Activated CD4-positive, alpha-beta T cell treated with anti-CD3 and anti-CD28 coated beads, Interleukin-2, amount 10 ng/mL, durations not matched to agents 24 days and 14 days (primary cell): ENCODE data around the gene PGAP6. TPM values are rescaled to one million over a fixed set of nuclear protein-coding genes. Genes with fewer than 3 reads are reported as not detected.
A peak's percentile ranks its signal among the peaks of the same experiment; 100 is the strongest.

Source experiments
- DNase-seq: peaks from one replicate; pipeline ENCODE4 v3.0.0; 2022
- H3K27ac Mint-ChIP-seq: one replicate; pipeline ENCODE4 v1.8.0; 2022; ENCODE audit warnings: mild to moderate bottlenecking, mixed read lengths
- H3K27me3 Mint-ChIP-seq: one replicate; pipeline ENCODE4 v1.8.0; 2022; ENCODE audit warnings: mixed read lengths
- H3K36me3 Mint-ChIP-seq: one replicate; pipeline ENCODE4 v1.8.0; 2022; ENCODE audit warnings: low read depth, mild to moderate bottlenecking, mixed read lengths
- H3K4me1 Mint-ChIP-seq: one replicate; pipeline ENCODE4 v1.8.0; 2021; ENCODE audit warnings: mixed read lengths
- H3K4me3 Mint-ChIP-seq: one replicate; pipeline ENCODE4 v1.8.0; 2022; ENCODE audit warnings: mild to moderate bottlenecking, moderate library complexity, mixed read lengths
- H3K9me3 Mint-ChIP-seq: one replicate; pipeline ENCODE4 v1.8.0; 2021; ENCODE audit warnings: mixed read lengths
- intact Hi-C: fragments of 100-400 bp; cut with micrococcal nuclease; formaldehyde crosslinking; loops from one replicate; pipeline ENCODE4 v1.15.1; 2023
- total RNA-seq: library from RNA; stranded (reverse); gene quantifications from 2 replicates; pipeline ENCODE4 v1.2.3, GENCODE V29; 2022

The PGAP6 gene
- total RNA-seq, 1 donor from 2014 or later = 37.8 TPM

GRCh38 chr16:414395-415169, 32.8 kb upstream of the PGAP6 start:
- no peaks in the 10 kb centered on the region for H3K27me3 Mint-ChIP-seq
- no peaks in the 10 kb centered on the region for H3K9me3 Mint-ChIP-seq
- H3K36me3 Mint-ChIP-seq = no peaks in the 10 kb centered on the region
- intact Hi-C loops = no loop called here
- H3K4me3 Mint-ChIP-seq = no peak overlapping the region
- no peak overlapping the region for H3K27ac Mint-ChIP-seq
- DNase-seq = no peak
- no peaks in the 10 kb centered on the region for H3K4me1 Mint-ChIP-seq

GRCh38 chr16:411576-412265, 29.9 kb upstream of the PGAP6 start:
- intact Hi-C loops = no loop called here
- Mint-ChIP-seq H3K27me3 (no peaks in the 10 kb centered on the region), H3K4me3 (no peak overlapping the region), H3K36me3 (no peaks in the 10 kb centered on the region), H3K27ac (no peak overlapping the region), H3K9me3 (no peaks in the 10 kb centered on the region), H3K4me1 (no peaks in the 10 kb centered on the region)
- DNase-seq = no peak

GRCh38 chr16:410516-411178, 28.9 kb upstream of the PGAP6 start:
- DNase-seq = no peak
- Mint-ChIP-seq H3K36me3 (no peaks in the 10 kb centered on the region), H3K4me1 (no peaks in the 10 kb centered on the region), H3K4me3 (no peak overlapping the region), H3K27ac (no peak overlapping the region), H3K27me3 (no peaks in the 10 kb centered on the region), H3K9me3 (no peaks in the 10 kb centered on the region)
- intact Hi-C loops = no loop called here

GRCh38 chr16:407253-407652, 25.5 kb upstream of the PGAP6 start:
- intact Hi-C loops = no loop called here
- no peak overlapping the region for H3K4me3 Mint-ChIP-seq
- no peak overlapping the region for H3K27ac Mint-ChIP-seq
- H3K9me3 Mint-ChIP-seq = no peaks in the 10 kb centered on the region
- H3K36me3 Mint-ChIP-seq = no peaks in the 10 kb centered on the region
- DNase-seq = no peak
- no peaks in the 10 kb centered on the region for H3K27me3 Mint-ChIP-seq
- H3K4me1 Mint-ChIP-seq = no peaks in the 10 kb centered on the region

GRCh38 chr16:405548-406506, 24.0 kb upstream of the PGAP6 start:
- no peaks in the 10 kb centered on the region for H3K4me1 Mint-ChIP-seq
- DNase-seq = no peak
- no peaks in the 10 kb centered on the region for H3K9me3 Mint-ChIP-seq
- no peaks in the 10 kb centered on the region for H3K36me3 Mint-ChIP-seq
- no peaks in the 10 kb centered on the region for H3K27me3 Mint-ChIP-seq
- intact Hi-C loops = no loop called here
- no peak overlapping the region for H3K4me3 Mint-ChIP-seq
- H3K27ac Mint-ChIP-seq = no peak overlapping the region

- no peak for DNase-seq
- H3K9me3 Mint-ChIP-seq = no peaks in the 10 kb centered on the region
- no peaks in the 10 kb centered on the region for H3K27me3 Mint-ChIP-seq
- peaks cover 7% of the 10 kb centered on the region for H3K4me1 Mint-ChIP-seq
- no peak overlapping the region for H3K27ac Mint-ChIP-seq
- intact Hi-C loops = no loop called here
- no peak overlapping the region for H3K4me3 Mint-ChIP-seq
- H3K36me3 Mint-ChIP-seq = no peaks in the 10 kb centered on the region
Observed at GRCh38 chr16:404971-405486, 23.3 kb upstream of the PGAP6 start.

GRCh38 chr16:401468-402348, 19.9 kb upstream of the PGAP6 start, which contains the start of gene DECR2:
DECR2 (plus strand) TSS chr16:401885; CDS start chr16:401964, 79 bp downstream.
- no peaks in the 10 kb centered on the region for H3K36me3 Mint-ChIP-seq
- H3K4me3 Mint-ChIP-seq = peak within 1 kb of the TSS; percentile 84
- DNase-seq = peak; percentile 98
- intact Hi-C loops = loop anchor here (2.0 kb wide), 1 partner anchor 19 kb away; no protein-coding TSS in a partner anchor
- no peaks in the 10 kb centered on the region for H3K9me3 Mint-ChIP-seq
- peaks cover 11% of the 10 kb centered on the region for H3K4me1 Mint-ChIP-seq
- H3K27ac Mint-ChIP-seq = peak within 1 kb of the TSS; percentile 84
- H3K27me3 Mint-ChIP-seq = peaks cover 1% of the 10 kb centered on the region

GRCh38 chr16:400061-400591, 18.3 kb upstream of the PGAP6 start:
- H3K27ac Mint-ChIP-seq = no peak overlapping the region

GRCh38 chr16:399340-400019, 17.7 kb upstream of the PGAP6 start:
- peaks cover 9% of the 10 kb centered on the region for H3K27me3 Mint-ChIP-seq
- H3K36me3 Mint-ChIP-seq = no peaks in the 10 kb centered on the region
- H3K4me1 Mint-ChIP-seq = peaks cover 13% of the 10 kb centered on the region
- H3K9me3 Mint-ChIP-seq = no peaks in the 10 kb centered on the region
- DNase-seq = peak; percentile 59
- H3K4me3 Mint-ChIP-seq = peak overlapping the region; percentile 84
- intact Hi-C loops = loop anchor here (2.0 kb wide), 1 partner anchor 17 kb away; no protein-coding TSS in a partner anchor
- no peak overlapping the region for H3K27ac Mint-ChIP-seq

More at GRCh38 chr16:400061-400591, 18.3 kb upstream of the PGAP6 start:
- Mint-ChIP-seq H3K36me3 (no peaks in the 10 kb centered on the region), H3K9me3 (no peaks in the 10 kb centered on the region), H3K4me1 (peaks cover 13% of the 10 kb centered on the region), H3K27me3 (peaks cover 9% of the 10 kb centered on the region), H3K4me3 (peak overlapping the region; percentile 84)
- peak; percentile 65 for DNase-seq
- intact Hi-C loops = loop anchor here (2.0 kb wide), 1 partner anchor 17 kb away; no protein-coding TSS in a partner anchor

GRCh38 chr16:398561-399339, 17.0 kb upstream of the PGAP6 start:
- H3K27ac Mint-ChIP-seq = no peak overlapping the region
- H3K36me3 Mint-ChIP-seq = no peaks in the 10 kb centered on the region
- peak; percentile 60 for DNase-seq
- H3K4me1 Mint-ChIP-seq = peaks cover 13% of the 10 kb centered on the region
- H3K27me3 Mint-ChIP-seq = peaks cover 9% of the 10 kb centered on the region
- H3K4me3 Mint-ChIP-seq = peak overlapping the region; percentile 65
- H3K9me3 Mint-ChIP-seq = no peaks in the 10 kb centered on the region
- intact Hi-C loops = no loop called here

- DNase-seq = peak; percentile 66
- Mint-ChIP-seq H3K27me3 (peaks cover 9% of the 10 kb centered on the region), H3K36me3 (no peaks in the 10 kb centered on the region), H3K9me3 (no peaks in the 10 kb centered on the region), H3K4me3 (peak overlapping the region; percentile 65), H3K27ac (peak overlapping the region; percentile 76), H3K4me1 (peaks cover 13% of the 10 kb centered on the region)
- intact Hi-C loops = no loop called here
Observed at GRCh38 chr16:397736-398332, 16.1 kb upstream of the PGAP6 start.
